T-helper 22 cell (primary cell): ENCODE measurements around the gene ABCA3.
"Not testable (repeated sequence)": the region's sequence is repeated elsewhere in the genome, so short reads cannot be mapped to it uniquely, and the experiment has no call there.

Experiments used
- DNase-seq: peaks from one replicate; pipeline ENCODE4 v3.0.0-alpha.2; 2020; ENCODE audit warnings: low read depth

The ABCA3 gene

DNA sequence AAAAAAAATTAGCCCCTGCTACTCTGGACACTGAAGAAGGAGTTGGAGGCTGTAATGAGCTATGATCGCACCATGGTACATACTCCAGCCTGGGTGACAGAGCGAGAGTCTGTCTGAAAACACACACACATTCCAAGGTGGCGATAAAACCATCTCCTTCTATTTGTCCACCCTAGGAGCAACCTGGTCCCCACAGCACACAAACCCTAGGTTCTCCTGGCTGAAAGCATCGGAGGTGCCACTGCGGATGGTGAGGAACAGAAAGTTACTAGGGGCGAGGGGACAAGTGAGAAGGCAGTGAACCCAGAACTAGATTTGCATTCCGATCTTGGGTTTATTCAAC is 87.8 kb downstream of the ABCA3 start:
- DNase-seq, result no peak

DNA sequence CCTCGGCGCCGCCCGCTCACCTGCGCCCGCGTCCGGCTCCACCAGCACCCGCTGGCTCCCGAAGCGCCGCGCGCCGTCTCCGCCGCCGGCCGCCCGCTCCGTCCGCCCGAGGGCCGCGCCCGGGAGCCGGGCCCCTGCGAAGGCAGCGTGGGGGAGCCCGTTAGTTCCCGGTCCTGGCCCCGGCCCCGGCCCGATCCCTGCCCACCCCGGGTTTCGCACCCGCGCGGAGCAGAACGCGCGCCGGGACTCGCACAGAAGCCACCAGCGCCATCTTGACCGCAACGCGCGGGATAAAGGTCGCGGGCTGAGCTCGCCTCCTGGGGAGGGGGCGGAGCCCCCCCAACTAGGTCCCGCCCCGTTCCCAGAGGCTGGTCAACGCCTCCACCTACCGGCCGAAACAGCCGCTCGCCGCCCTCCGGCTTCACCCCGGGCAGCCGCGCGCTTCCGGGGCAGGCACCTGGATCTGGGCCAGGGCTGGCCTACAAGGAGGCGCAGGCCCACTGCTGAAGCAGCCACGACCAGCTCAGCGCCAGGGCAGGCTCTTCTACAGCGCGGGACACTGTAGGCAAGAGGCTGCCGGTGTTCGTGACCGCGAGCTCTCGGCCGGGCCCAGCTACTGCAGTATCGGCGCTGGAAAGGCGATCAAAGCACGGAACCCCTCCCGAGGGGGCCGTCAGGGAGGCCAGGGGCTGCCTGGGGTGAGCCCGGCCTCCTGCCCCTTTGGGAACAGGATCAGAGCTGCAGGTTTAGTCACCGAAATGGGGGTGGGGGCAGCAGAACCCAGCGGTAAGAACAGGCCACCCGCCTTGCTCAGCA is 89.0 kb downstream of the ABCA3 start, which contains the start of gene ECI1:
Gene ECI1, minus strand, starts transcription at position 292 of the 816 bp plus-strand sequence. Its CDS starts 21 bp downstream, at position 271.
- peak; percentile 70 for DNase-seq

DNA sequence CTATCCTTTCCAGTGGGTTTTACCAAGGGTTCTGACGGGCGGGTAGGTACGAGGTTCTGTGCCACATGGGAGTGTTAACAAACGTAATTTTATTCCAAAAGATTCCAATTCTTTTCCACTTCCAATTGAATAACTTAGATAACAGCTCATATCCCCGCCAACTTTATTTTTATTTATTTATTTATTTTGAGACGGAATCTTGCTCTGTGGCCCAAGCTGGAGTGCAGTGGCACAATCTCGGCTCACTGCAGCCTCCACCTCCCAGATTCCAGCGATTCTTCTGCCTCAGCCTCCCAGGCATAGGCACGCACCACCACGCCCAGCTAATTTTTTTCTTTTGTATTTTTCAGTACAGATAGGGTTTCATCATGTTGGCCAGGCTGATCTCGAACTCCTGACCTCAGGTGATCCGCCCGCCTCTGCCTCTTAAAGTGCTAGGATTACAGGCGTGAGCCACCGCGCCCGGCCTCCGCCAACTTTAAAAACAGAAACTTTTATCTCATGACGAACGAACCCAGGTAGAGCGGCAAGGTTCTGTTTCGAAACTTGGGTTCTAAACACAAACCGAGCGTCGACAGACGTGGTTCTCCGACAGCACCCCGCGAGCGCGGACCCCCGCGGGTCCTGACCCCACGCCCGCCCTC is 89.8 kb downstream of the ABCA3 start:
- no peak for DNase-seq

DNA sequence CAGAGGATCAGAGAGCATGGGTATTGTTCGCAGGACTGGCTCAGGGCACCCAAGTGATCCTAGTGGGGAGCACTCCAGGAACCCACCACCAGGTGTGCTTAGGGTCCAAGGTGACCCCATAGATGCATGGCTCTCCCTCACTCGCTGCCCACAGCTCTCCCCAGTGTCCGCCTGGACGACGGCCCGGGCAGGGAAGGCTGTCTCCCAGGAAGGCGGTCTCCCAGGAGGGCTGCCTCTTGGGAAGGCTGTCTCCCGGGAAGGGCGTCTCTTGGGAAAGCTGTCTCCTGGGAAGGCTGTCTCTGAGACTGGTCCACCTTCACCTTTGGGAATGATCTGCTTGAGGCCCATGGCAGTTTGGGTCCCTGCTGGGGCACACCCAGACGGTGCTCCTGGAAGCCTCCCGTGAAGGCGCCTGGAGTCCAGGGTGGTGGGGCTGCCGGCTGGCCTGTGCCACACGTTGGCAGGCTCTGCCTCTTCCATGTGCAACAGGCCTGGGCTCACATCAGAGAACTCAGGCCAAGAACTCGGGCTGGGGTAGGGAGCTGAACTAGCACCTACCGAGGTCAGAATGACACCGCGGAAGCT is 94.1 kb downstream of the ABCA3 start:
- no peak for DNase-seq

DNA sequence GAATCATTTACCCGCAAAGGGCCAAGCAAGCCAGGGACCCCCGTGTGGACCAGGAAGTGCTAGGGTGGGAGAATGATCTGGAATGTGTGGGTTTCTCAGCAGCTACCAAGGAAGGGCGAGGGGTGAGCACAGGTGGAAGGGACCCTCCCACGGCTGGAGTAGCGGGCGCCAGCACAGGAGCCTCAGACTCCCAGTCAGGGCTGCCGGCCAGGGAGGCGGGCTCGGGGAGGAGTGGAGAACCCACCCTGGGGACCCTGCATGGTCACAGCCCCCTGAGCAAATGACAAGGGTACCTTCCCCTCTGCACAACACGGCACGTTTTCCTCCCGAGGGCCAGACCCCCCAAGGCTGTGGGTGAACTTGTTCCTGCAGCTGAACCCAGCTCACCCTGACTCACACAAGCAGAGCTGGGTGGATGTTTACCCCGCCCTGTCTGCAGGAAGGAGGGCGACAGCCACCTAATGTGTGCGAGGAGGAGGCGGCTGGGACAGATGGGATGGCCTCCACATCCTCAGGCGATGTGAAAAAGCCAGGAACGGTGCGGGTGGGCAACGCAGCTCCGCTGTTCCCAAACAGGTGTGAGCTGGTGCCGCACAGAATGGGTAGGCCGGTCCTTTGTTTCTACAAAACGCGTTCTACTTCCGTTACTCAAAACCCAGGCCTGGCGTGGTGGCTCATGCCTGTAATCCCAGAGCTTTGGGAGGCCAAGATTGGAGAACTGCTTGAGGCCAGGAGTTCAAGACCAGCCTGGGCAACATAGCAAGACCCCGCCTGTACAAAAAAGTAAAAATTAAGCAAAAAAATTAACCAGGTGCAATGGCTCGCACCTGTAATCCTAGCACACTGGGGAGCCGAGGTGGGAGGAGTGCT is 95.4 kb downstream of the ABCA3 start:
- no peak for DNase-seq

DNA sequence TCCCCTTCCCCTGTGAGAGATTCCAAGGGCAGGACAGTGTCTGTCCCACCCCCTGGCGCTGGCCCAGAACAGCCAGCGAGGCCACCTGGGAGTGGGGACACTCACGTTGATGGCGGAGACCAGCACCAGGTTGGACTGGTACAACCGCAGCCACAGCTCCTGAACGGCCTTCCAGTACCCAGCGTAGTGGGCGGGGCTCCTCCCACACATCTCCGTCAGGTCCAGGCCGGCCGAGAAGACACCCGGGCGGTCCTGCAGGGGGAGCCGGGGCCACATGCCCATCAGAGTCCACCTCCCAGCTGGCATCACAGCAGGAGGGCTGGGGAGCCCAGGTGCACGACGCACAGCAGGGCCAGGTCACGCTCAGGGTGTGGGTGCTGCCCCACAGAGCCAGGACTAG is 96.2 kb downstream of the ABCA3 start:
- no peak for DNase-seq

DNA sequence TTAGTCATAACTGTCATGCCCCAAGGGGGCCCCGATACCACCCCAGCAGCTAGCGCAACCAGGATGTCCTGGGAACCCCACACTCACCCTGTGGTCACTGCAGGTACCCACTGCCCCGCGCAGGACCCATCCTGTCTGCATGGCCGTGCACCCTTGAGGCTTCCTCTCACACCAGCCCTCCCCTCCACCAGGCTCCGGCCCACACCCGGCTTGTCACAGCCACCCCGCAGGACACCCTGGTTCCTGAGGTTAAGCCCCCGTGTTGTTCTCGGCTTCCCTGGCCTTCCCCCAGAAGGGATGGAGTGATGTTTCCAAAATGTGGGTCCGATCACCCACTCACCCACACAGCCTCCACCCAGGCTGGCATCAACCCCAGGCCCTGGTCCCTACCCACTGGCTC is 96.7 kb downstream of the ABCA3 start:
- DNase-seq, result no peak

DNA sequence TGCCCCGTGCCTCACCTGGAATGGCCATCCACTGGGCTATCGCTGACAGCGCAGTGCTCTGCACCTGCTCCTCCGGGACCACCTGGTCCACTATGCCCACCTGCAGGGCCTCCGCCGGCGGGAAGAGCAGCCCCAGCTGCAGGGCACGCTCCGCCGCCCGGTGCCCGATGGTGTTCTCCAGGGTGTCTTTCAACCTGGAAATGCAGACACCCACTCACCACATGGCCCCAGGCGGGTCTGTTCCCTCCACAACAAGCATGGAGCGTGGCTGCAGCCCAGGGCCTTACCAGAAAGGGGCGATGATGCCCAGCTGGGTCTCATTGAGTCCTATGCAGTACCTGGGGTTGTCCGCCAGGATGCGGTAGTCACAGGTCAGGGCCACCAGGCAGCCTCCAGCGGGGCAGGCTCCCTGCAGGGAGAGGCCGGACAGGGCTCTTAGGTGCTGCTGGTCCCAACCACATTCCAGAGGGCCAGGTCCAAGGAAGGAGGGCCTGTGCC is 97.4 kb downstream of the ABCA3 start:
- DNase-seq, result no peak

DNA sequence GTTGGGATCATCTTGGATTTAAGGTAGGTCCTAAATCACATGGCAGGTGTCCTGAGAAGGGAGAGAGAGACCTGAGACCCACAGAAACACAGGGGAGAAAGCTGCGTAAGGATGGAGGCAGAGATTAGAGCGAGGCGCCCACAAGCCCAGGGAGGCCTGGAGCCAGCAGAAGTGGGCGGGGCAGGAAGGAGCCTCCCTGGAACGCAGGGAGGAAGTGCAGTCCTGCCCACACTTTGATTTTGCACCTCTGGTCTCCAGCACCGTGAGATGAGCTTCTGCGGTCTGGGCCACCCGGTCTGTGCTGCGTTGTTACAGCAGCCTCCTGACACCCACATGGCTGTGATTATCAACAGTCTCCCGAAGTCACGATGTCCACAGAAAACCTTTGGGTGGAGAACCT is 97.9 kb downstream of the ABCA3 start:
- no peak for DNase-seq

DNA sequence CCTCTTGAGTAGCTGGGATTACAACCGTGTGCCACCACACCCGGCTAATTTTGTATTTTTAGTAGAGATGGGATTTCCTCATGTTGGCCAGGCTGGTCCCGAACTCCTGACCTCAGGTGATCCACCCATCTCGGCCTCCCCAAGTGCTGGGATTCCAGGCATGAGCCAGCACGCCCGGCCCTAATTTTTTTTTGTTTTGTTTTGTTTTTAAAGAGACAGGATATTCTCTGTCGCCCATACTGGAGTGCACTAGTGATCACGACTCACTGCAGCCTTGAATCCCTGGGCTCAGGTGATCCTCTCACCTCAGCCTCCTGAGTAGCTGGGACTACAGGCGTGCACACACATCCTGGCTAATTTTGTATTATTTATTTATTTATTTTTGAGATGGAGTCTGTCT is 100.2 kb downstream of the ABCA3 start:
- DNase-seq, result not testable (repeated sequence)

DNA sequence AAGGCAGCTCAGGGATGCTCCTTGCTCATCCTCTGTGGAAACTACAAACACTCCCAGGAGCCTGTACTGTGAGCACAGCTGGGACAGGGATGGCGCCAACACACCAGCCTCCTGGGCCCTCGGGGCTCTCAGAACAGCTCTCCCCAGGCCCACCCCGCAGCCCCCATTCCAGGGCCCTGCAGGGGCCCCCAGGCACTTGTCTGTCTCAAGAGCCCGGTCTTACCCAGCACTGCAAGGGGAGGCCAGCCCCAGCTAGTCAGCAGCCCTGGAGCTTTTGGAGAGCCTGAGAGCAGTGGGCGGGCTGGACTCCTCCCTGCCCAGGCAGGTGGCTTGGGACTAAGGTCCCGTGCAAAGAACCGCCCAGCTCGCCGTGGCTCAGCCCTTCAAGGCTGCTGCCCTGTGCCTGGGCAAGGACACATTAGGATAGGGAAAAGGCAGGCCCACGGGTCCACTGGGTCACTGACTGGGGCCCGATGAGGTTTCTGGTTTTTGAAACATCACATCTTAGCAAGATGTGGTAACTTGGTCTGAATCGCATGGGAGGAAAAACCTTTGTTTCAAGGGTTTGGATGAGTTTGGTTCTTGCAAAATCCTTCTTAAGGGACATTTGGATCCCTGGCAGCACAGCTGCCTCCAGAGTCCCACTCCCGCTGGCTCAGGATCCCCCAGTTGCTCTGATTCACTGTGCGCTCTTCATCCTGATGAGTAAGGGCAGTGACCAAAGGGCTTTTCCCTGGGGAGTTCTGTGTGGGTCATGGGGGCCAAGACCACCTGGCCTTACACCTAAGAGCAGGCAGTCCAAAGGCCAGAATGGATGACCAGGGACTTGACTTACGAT is 101.5 kb downstream of the ABCA3 start:
- DNase-seq, result no peak

DNA sequence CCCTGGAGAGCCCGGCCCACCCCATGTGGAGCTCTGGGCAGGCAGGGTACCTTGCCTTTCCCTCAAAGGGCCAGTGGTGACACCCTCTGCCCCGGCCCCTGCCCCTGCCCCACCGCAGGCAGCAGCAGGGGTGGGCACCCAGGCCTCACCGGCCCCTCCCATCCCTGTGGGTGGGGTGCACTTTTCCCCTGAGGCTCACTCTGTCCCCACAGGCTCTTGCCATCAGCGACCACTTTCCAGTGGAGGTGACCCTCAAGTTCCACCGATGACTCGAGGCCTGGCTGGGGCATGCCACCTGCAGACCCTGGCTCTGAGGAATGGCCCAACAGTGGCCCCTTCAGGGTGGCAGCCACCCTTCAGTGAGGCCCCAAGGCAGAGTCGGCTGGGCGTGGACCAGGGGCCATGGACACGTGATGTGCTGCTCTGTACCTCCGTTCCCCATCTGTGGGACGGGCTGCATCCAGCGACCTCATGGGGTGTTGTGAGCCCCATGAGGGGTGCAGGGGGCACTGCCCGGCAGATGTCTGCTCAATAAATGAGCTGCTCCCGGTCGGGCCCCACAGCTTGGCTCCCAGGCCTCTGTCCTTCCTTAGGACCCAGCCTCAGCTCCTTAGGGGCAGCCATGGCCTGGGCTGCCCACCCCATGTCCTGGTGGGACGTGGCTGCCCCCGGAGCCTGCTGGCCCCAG is 102.2 kb downstream of the ABCA3 start:
- no peak for DNase-seq

DNA sequence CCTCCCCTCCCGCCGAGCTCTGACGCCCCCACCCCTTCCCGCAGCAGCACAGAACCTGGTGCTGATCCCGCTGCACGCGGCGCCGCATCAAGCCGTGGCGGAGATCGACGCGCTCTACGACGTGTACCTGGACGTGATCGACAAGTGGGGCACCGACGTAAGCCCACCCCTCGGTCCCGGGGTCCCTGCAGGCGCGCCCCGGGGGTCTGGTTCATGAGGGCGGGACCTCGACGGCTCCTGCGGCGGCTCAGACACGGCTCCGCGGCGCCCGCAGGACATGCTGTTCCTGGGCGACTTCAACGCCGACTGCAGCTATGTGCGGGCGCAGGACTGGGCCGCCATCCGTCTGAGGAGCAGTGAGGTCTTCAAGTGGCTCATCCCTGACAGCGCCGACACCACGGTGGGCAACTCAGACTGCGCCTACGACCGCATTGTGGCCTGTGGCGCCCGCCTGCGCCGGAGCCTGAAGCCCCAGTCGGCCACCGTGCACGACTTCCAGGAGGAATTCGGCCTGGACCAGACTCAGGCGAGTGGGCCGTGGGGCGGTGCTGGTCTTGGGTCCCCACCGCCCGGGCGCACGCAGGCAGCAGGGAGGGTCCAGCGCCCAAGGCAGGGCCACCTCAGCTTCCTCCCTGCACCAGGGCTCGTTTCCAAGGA is 102.9 kb downstream of the ABCA3 start:
- no peak for DNase-seq

DNA sequence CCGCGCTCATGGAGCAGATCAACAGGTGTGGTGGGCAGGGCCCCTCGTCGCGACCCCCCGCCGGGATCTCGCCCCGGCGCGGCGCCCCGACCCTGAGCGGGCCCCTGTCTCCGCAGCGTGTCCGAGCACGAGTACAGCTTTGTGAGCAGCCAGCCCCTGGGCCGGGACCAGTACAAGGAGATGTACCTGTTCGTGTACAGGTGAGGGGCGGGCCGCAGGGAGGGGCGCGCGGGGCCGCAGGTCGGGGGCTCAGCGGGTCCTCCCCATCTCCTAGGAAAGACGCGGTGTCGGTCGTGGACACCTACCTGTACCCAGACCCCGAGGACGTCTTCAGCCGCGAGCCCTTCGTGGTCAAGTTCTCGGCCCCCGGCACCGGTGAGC is 103.4 kb downstream of the ABCA3 start:
- no peak for DNase-seq

DNA sequence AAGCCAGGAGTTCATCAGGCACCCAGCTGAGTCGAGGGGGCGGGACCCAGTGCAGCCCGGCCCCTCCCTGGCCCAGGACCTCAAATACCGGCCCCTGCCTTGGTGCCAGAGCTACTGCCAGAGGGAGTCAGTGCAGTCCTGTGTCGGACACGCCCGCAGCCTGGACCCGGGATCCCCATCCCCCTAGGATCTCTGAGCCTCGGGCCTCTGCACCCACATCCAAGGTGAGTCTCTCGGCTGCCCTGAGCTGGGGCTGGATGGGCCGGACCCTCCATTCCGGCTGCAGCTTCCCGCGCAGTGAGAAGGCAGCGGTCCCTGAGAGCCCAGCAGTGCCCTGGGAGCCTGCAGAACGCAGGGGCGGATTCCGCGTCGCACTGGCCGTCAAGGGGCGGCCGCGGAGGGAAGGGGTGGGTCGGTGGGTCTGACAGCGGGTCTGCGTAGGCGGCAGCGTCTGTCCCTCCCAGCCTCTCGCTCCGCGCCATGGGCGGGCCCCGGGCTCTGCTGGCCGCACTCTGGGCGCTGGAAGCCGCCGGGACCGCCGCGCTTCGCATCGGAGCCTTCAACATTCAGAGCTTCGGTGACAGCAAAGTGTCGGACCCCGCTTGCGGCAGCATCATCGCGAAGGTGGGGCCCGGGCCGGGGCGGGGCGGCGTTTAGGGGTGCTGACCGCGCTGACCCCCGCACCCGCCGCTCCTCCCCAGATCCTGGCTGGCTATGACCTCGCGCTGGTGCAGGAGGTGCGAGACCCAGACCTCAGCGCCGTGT is 104.0 kb downstream of the ABCA3 start, which contains the start of gene DNASE1L2:
Gene DNASE1L2, plus strand, starts transcription at position 108 of the 765 bp plus-strand sequence. Its CDS starts 373 bp downstream, at position 481.
- no peak for DNase-seq

DNA sequence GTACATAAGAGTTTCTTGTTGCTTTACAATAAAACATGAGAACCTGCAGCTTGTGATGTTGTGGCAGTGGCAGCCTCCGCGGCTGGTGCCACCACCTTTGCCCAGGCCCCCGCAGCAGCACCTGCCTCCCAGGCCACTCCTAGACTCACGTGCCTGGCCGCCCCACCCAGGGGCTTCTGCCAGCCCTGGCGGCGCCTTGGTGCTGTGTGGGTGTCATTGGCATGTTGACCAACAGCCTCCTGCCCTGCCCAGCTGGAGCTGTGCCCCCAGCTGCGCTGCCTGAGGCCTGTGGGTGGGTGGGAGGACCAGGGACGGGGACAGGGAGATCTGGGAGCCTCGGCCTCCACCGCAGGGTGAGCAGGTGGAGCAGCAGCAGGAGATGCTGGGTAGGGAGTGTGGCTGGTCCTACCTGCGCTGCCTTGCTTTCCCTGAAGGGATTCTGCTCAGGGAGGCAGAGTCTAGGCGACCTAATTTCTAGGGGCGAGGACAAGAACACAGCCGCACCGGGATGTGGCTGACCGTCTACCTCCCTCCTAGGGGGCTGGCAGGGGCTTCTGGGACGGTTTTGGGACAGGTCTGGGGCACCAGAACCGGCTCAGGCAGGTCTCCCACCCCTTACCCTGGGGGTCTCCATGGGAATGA is 104.7 kb downstream of the ABCA3 start:
- DNase-seq, result no peak

DNA sequence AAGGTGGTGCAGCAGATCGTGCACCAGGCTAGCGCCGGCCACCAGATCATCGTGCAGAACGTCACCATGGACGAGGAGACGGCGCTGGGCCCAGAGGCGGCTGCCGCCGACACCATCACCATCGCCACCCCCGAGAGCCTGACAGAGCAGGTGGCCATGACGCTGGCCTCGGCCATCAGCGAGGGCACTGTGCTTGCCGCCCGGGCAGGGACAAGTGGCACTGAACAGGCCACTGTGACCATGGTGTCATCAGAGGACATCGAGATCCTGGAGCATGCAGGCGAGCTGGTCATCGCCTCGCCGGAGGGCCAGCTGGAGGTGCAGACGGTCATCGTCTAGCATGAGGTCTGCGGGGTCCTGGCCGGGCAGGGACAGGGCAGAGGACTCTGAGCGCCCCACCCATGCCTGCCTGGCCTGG is 105.3 kb downstream of the ABCA3 start:
- no peak for DNase-seq

DNA sequence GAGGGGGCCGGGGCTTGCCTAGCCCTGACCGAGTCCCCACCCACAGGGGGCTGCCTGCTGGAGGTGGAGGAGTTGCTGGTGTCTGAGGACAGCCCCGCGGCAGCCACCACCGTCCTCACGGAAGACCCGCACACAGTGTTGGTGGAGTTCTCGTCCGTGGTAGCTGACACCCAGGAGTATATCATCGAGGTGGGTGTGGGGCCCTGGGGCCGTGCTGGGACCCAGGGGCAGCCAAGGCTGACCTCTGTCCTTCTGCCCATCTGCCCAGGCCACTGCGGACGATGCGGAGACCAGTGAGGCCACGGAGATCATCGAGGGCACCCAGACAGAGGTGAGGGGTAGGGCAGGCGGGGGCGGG is 105.7 kb downstream of the ABCA3 start:
- DNase-seq, result no peak
